ENCODE results near the gene FAP.
A peak's percentile ranks its signal among the peaks of the same experiment; 100 is the strongest.

The FAP gene

DNA sequence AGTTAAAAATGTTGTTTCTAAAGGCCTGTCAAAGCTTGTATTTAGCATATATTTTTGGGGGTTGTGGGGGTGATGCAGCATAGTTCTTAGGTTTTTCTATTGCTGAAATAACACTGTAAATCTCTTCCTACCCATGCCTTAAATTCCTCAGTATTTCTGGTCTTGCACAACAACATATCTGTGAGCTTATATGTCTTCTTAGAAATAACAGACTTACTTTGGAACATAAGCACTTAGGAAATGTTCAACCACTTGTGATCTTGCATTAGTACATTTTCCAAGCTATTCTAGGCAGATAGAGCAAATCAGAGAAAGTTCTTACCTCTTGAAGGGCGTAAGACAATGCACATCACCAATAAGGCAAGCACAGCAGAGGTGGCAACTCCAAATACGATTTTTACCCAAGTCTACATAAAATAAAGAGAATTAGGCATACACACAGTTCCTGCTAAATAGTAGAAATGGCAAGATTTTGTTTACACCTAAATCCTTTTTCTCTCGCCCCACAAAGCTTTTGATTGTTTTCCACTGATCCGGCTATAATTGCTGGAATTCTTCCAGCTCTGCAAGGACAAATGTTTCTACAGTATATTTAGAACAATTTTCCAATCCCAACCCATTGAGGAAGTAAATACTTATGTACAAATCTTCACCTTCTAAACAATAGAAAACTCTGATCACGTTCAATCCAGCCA is 512 bp downstream of the FAP start:
- DNase-seq: peak in 1 of 14 donors; percentile 10

DNA sequence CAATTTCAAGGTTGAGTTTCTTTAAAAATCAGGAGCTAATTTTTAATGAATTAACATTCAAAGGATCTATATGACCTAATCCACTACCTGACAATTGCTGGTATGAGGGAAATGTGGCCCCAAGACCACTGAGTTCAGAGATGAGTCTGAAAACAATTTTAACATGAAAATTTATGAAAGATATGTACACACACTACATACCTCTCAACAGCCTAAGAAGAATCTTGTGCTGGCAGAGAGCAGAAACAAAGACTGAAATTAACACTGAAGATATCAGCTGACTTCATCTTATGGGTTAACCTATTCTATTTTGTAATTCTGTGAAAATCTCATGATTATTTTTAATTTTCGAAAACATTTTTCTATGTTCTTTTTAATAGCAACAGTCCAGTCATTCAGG is 1.7 kb downstream of the FAP start:
- DNase-seq: no peak

DNA sequence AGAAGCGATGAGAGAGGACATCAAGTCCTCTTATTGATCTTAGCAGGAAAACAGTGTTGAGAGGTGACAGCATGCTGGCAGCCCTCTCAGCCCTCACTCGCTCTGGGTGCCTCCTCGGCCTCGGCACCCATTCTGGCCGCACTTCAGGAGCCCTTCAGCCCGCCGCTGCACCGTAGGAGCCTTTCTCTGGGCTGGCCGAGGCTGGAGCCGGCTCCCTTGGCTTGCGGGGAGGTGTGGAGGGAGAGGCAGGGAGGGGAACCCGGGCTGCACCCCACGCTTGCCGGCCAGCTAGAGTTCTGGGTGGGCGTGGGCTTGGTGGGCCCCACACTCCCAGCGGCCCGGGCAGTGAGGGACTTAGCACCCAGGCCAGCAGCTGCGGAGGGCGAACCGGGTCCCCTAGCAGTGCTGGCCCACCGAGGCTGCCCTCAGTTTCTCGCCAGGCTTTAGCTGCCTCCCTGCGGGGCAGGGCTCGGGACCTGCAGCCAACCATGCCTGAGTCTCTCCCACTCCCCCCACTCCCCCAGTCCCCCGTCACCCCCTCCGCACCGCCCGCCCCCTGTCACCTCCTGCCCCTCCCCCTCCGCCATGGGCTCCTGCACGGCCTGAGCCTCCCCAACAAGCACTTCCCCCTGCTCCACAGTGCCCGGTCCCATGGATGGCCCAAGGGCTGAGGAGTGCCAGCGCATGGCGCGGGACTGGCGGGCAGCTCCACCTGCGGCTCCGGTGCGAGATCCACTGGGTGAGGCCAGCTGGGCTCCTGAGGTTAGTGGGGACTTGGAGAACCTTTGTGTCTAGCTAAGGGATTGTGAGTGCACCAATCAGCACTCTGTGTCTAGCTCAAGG is 8.4 kb downstream of the FAP start:
- DNase-seq: no peak

- no peak for DNase-seq
Measured at GRCh38 chr2:162233197-162233596, 10.0 kb downstream of the FAP start.

DNA sequence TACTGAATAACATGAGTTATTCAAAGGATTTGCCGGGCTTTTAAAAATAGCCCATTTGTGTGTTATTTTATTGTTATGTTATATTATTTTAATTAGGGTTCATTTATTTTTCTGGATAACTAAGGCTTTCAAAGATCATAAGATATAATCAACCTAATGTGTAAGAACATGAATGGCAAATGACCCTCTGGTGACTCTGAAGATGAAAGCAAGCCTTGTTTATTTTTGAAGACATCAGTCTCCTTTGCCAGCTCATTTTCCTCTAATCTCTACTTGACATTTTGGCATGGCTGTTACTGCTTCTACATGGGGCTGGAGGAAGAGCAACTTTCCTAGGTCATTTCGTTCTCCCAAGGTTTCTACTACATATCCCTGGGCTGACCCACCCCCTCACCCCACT is 10.6 kb downstream of the FAP start:
- DNase-seq: no peak

DNA sequence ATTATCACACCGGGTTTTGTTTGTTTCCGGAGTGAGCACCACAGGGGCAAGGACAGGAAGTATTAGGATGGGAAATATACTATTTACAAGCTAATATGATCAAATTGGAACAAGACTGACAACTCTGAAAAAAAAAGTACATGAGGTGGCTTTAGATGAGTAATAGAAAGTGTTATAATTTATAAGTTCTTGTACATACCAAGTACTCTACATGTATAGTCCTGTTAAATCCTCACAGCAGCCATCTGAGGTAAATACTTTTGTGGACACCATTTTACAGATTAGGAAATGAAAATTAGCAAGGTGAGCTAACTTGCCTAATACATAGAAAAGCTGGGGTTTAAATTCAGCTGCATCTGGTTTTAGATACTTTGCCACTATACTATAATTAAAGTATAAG is 11.2 kb downstream of the FAP start:
- no peak for DNase-seq

GRCh38 chr2:162230761-162231160 is 12.5 kb downstream of the FAP start:
- no peak for DNase-seq

GRCh38 chr2:162226836-162227235 is 16.4 kb downstream of the FAP start:
- DNase-seq: no peak

GRCh38 chr2:162221064-162221463 is 22.2 kb downstream of the FAP start:
- DNase-seq: peak in 11 of 14 donors; percentile 5 to 68 (median 31)

DNA sequence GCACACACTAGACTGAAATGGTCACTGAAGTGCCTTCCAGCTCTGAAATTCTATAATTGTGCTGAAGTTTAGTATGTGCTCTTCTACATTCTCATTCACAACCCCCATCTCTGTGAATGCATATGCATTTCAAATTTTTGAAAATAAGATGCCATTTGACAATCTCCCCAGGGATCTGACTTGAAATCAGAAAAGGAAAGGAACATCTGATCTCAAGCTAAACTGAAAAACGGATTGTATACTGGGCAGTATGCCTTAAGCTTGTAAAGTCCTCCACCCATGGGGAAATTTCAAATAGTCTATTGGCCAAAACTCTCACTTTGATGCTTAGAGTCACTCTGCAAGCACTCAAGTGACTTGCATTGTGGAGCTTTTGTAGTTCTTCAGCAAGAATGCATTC is 22.9 kb downstream of the FAP start:
- DNase-seq: no peak

GRCh38 chr2:162219426-162219825 is 23.8 kb downstream of the FAP start:
- no peak for DNase-seq

DNA sequence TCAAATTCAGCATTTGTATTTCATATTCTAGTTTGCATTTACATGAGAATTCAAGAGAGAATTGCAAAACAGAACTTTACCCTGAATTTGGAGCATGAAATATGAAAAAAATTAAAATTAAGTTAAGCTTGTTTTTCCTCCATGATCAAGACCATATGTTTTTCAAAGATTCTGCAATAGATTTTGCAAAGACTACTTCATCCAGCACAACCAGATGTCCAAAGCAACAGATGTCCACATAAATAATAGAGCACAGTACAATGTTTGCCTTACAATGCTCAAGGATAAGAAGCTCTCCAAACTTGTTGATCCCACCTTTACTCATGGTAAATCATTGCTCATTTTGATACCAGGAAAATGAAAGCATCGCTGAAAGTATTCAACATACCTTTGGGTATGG is 25.6 kb downstream of the FAP start:
- no peak for DNase-seq

- no peak for DNase-seq
Measured at GRCh38 chr2:162215162-162215561, 28.1 kb downstream of the FAP start.

DNA sequence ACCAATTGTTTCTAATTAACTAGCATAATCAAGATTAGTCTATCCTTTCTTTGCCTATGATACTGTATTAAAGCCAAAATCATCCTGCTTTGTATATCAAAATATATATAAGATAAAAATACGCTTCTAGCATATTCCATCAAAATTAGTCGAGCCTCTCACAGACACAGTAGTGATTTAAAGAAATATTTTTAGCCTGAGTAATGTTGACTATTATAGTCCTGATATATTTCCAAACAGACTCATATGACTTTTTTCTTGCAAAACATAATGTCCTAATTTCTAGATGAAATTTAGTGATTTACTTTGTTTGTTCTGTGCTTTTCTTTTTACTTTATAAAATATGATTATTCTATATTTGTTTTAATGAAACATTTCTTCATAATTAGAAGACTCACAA is 30.9 kb downstream of the FAP start:
- no peak for DNase-seq

DNA sequence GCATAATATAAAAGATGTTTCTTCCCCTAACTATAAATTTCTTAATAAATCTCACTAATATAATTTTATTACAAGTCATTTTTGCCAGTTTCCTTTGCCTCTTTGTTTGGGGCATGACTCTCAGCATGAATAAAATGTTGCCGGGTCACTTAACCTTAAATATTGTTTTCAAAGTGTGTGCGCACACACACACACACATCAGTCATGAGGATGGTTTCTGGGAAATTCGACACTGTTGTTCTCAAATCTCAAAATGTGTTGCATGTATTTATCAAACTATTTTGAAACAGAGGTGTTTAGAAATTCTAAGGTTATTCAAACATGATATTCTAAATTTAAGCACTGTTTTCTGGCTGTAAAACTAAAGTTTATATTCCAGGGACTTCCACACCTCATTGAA is 31.5 kb downstream of the FAP start:
- no peak for DNase-seq

- no peak for DNase-seq
Measured at GRCh38 chr2:162210385-162210784, 32.9 kb downstream of the FAP start.

GRCh38 chr2:162202203-162202602 is 41.0 kb downstream of the FAP start:
- DNase-seq: no peak

DNA sequence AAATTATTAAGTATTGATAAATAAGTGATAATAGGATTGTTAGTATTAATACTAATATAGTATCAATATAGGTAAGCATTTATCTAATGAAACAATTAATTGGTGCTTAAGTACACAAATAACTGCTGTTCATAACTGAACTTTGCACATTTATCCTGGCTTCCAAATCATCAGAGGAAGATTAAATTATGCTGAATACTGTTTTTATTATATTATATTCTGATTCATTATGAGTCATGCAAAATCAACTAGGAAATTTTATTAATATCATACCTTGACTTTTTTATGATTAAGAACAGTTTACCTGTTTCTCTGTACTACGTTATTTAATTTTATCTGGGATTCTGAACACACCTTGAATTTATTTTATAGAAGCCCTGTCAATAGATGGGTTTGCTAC is 42.6 kb downstream of the FAP start:
- no peak for DNase-seq

DNA sequence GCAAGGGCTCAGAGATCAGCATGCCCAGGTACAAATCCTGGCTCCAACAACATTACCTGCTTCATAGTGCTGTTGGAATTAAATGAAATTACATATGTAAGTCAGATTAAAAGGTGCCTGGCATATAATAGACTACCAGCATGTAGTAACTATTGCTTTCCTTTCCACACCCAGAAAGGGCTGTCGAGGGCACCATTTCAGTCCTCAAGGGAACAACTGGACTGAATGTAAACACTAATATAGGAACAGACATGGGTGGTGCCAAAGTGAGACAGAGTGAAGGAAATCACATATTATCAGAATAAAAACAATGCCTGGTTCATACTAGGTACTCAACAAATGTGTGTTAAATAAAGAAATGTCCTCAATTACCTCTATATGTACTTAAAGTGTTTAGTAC is 43.3 kb downstream of the FAP start:
- no peak for DNase-seq

GRCh38 chr2:162198239-162198638 is 45.0 kb downstream of the FAP start:
- DNase-seq: no peak

DNA sequence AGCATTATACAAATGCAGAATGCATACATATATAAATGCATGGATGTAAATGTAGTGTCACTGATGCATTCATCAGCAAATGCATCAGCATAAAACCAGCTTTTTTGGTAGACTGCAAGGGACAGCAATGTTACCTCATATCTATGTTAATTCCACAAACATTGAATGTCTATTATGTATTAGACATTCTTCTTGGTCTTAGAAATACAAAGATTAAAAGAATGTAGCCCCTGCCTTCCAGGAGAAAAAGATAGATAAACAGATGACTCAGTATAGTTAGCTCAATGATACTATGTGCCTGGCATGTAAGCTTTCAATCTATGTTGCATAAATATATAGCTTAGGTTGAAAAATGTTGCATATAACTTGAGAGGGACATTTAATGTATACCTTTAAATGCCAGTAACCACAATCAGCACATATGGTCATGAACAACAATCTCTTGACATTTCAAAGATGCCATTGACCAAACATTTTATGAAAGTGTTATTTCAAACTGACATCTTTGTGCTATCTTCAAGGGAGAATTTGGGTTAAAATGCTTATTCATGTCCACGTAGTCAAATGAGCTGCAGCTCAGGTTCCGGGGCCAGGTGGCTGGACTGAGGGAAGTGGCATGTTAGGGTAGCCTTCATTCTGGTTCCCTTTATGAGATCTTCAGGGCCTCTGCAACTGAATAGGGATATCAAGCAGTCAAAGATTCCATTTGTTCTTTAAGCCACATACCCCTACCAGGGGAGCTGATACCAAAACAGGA is 46.0 kb downstream of the FAP start:
- DNase-seq: no peak

GRCh38 chr2:162196638-162197037 is 46.6 kb downstream of the FAP start:
- DNase-seq: no peak

DNA sequence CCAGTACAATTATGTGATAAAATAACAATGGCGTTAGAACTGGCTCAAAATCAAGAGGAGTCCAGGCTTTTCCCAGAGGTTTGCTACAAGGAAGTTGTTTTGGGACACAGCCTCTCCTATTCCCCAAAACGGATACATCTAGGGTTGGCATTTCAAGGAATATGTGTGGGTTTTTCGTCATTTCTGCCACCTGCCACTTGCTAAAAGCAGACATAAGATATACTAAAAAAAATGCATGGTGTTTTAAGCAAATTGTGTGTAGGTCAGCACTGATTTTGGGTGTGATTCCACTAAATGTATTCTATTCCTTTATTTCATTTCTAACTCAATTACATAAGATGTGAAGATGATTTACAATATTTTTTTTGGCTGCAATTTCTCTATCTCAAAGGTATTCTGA is 54.8 kb downstream of the FAP start:
- DNase-seq: no peak

Data from C1 segment of cervical spinal cord (tissue), 14 donors.